A673 (cell line): ENCODE results near the gene FHIT.

Experiments used
- CTCF ChIP-seq: fragments of 300-800, 200-600 bp; sonication (generic); conservative IDR thresholded peaks from 2 replicates; pipeline ENCODE4 v1.5.1; 2017; ENCODE audit warnings: low read depth, mild to moderate bottlenecking, antibody characterized with exemption, low read length, moderate library complexity, mixed read lengths
- EZH2 ChIP-seq: fragments of 200-600 bp; sonication (generic); IDR thresholded peaks from 2 replicates; pipeline ENCODE4 v1.6.1; 2017; ENCODE audit warnings: borderline replicate concordance, low read depth, mild to moderate bottlenecking, mixed read lengths, antibody characterized with exemption, low read length; ENCODE audit not compliant: poor library complexity, severe bottlenecking

GRCh38 chr3:60309539-60310268, 941.5 kb downstream of the FHIT start:
- TF ChIP-seq CTCF (no peak), EZH2 (no peak)
